Measurements from ENCODE around the gene DMAC1.

The DMAC1 gene

GRCh38 chr9:7783635-7784063 is 15.9 kb downstream of the DMAC1 start:
- DNase-seq (ENCODE audit: low read depth in 2 of 2) = no peak

GRCh38 chr9:7782400-7783120 is 17.0 kb downstream of the DMAC1 start:
- DNase-seq (ENCODE audit: low read depth in 2 of 2) = no peak

GRCh38 chr9:7780261-7780988 is 19.2 kb downstream of the DMAC1 start:
- DNase-seq (ENCODE audit: low read depth in 2 of 2) = no peak

- DNase-seq (ENCODE audit: low read depth in 2 of 2) = no peak
These were observed 20.6 kb downstream of the DMAC1 start for GRCh38 chr9:7778851-7779600.

- no peak for DNase-seq (ENCODE audit: low read depth in 2 of 2)
These were observed 21.8 kb downstream of the DMAC1 start for GRCh38 chr9:7777771-7778170.

GRCh38 chr9:7770111-7770510 is 29.5 kb downstream of the DMAC1 start:
- DNase-seq (ENCODE audit: low read depth in 2 of 2) = no peak

GRCh38 chr9:7762600-7762999 is 37.0 kb downstream of the DMAC1 start:
- no peak for DNase-seq (ENCODE audit: low read depth in 2 of 2)

GRCh38 chr9:7760014-7760415 is 39.6 kb downstream of the DMAC1 start:
- no peak for DNase-seq (ENCODE audit: low read depth in 2 of 2)

GRCh38 chr9:7756088-7756487 is 43.5 kb downstream of the DMAC1 start:
- no peak for DNase-seq (ENCODE audit: low read depth in 2 of 2)

GRCh38 chr9:7752481-7752880 is 47.1 kb downstream of the DMAC1 start:
- DNase-seq (ENCODE audit: low read depth in 2 of 2) = no peak
